Neural progenitor cell (in vitro differentiated cells): ENCODE measurements around the gene LAGE3. TPM values are rescaled to one million over a fixed set of nuclear protein-coding genes. Genes with fewer than 3 reads are reported as not detected.

Experiments
- DNase-seq: peaks from one replicate; pipeline ENCODE4 v3.0.0-alpha.2; 2016; ENCODE audit warnings: low spot score
- H2AFZ ChIP-seq: fragments of 200-600 bp; sonication (generic); replicated peaks from 2 replicates; pipeline ENCODE4 v1.6.1; 2016; ENCODE audit warnings: antibody characterized with exemption
- H3F3A ChIP-seq: fragments of 200-600 bp; sonication (generic); 2 replicates; pipeline ENCODE4 v1.6.1; 2016; ENCODE audit warnings: antibody characterized with exemption, low read depth
- H3K27ac ChIP-seq: fragments of 200-600 bp; sonication (generic); 2 replicates; pipeline ENCODE4 v1.5.1; 2016; ENCODE audit warnings: mild to moderate bottlenecking
- H3K27me3 ChIP-seq: fragments of 200-600 bp; sonication (generic); 2 replicates; pipeline ENCODE4 v1.6.1; 2016; ENCODE audit warnings: mild to moderate bottlenecking, moderate library complexity
- H3K36me3 ChIP-seq: fragments of 200-600 bp; sonication (generic); 2 replicates; pipeline ENCODE4 v1.5.1; 2016
- H3K4me1 ChIP-seq: fragments of 200-600 bp; sonication (generic); 2 replicates; pipeline ENCODE4 v1.6.1; 2016; ENCODE audit warnings: mixed run types
- H3K4me2 ChIP-seq: fragments of 200-600 bp; sonication (generic); 2 replicates; pipeline ENCODE4 v1.6.1; 2016
- H3K4me3 ChIP-seq: fragments of 200-600 bp; sonication (generic); 2 replicates; pipeline ENCODE4 v1.5.1; 2016
- H3K79me2 ChIP-seq: fragments of 200-600 bp; sonication (generic); 2 replicates; pipeline ENCODE4 v1.6.1; 2016; ENCODE audit warnings: low read depth
- H3K9ac ChIP-seq: fragments of 200-600 bp; sonication (generic); 2 replicates; pipeline ENCODE4 v1.6.1; 2016
- H3K9me3 ChIP-seq: fragments of 200-600 bp; sonication (generic); 2 replicates; pipeline ENCODE4 v1.5.1; 2016; ENCODE audit warnings: low read depth
- H4K20me1 ChIP-seq: fragments of 200-600 bp; sonication (generic); 2 replicates; pipeline ENCODE4 v1.6.1; 2016; ENCODE audit warnings: low read depth
- H3K27ac Mint-ChIP-seq: 3 replicates; pipeline ENCODE4 v1.8.0; 2021; ENCODE audit warnings: mixed read lengths
- H3K27me3 Mint-ChIP-seq: 2 replicates; pipeline ENCODE4 v1.8.0; 2022; ENCODE audit warnings: low read depth, mild to moderate bottlenecking, inconsistent platforms, moderate library complexity, mixed read lengths; ENCODE audit not compliant: insufficient read depth
- H3K36me3 Mint-ChIP-seq: 3 replicates; pipeline ENCODE4 v1.8.0; 2021; ENCODE audit warnings: mixed read lengths
- H3K4me1 Mint-ChIP-seq: 3 replicates; pipeline ENCODE4 v1.8.0; 2021; ENCODE audit warnings: mixed read lengths
- H3K4me3 Mint-ChIP-seq: 3 replicates; pipeline ENCODE4 v1.8.0; 2021; ENCODE audit warnings: mild to moderate bottlenecking, moderate library complexity, mixed read lengths
- H3K9me3 Mint-ChIP-seq: 3 replicates; pipeline ENCODE4 v1.8.0; 2020; ENCODE audit warnings: mixed read lengths
- CTCF ChIP-seq: fragments of 200-600 bp; sonication (generic); IDR thresholded peaks from 2 replicates; pipeline ENCODE4 v1.5.1; 2017; ENCODE audit warnings: antibody characterized with exemption, mild to moderate bottlenecking
- EZH2 ChIP-seq: fragments of 200-600 bp; sonication (generic); IDR thresholded peaks from 2 replicates; pipeline ENCODE4 v1.6.1; 2017; ENCODE audit warnings: antibody characterized with exemption, mild to moderate bottlenecking, moderate library complexity
- EZH2phosphoT487 ChIP-seq: fragments of 200-600 bp; sonication (generic); IDR thresholded peaks from 2 replicates; pipeline ENCODE4 v1.6.1; 2017; ENCODE audit warnings: antibody characterized with exemption
- total RNA-seq: library from RNA; depleted of rRNA; stranded (reverse); fragments of >200 nt; gene quantifications from 2 replicates; pipeline ENCODE4 v1.2.3, GENCODE V29; 2015; ENCODE audit warnings: low replicate concordance

Gene LAGE3
- total RNA-seq, 1 donor from 2014 or later, result 7.6 TPM

DNA sequence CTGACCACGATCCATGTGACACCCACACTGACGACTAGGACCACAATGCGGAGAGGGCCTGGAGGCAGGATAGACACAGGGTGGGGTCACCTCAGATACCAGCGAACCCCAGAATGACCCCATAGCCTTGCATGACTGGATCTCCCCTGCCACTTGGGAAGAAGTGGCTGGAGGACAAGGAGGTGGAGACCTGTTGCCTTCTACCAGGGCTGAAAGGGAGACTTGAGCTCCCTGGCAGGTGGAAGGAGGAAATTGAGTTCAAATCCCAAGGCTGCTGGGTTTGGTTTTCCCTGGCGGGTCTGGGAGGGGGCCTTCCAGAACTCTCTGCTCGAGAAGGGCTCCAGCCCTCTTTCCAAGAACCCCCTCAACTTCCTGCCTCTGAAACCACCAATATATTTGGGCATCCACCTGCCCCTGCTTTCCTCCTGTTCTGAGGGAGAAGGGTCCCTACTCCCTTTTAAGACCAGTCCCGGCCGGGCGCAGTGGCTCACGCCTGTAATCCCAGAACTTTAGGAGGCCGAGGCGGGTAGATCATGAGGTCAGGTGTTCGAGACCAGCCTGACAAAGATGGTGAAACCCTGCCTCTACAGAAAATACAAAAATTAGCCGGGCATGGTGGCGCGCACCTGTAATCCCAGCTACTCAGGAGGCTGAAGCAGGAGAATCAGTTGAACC, 33.9 kb upstream of the LAGE3 start:
- Mint-ChIP-seq H3K36me3 (peaks cover 14% of the 10 kb centered on the region), H3K27ac (no peak overlapping the region), H3K4me1 (peaks cover 20% of the 10 kb centered on the region), H3K9me3 (peaks cover 29% of the 10 kb centered on the region), H3K4me3 (no peak overlapping the region), H3K27me3 (peaks cover 7% of the 10 kb centered on the region)
- H3K4me2 ChIP-seq, result no peak overlapping the region
- H3K36me3 ChIP-seq, result no peaks in the 10 kb centered on the region
- no peaks in the 10 kb centered on the region for H3K27me3 ChIP-seq
- DNase-seq, result no peak
- no peaks in the 10 kb centered on the region for H3K4me1 ChIP-seq
- H3K27ac ChIP-seq, result no peak overlapping the region
- peaks cover 8% of the 10 kb centered on the region for H3F3A ChIP-seq
- no peak overlapping the region for H2AFZ ChIP-seq
- H3K9me3 ChIP-seq, result peaks cover 3% of the 10 kb centered on the region
- H4K20me1 ChIP-seq, result no peaks in the 10 kb centered on the region
- H3K4me3 ChIP-seq, result no peak overlapping the region
- H3K79me2 ChIP-seq, result peaks cover 2% of the 10 kb centered on the region
- TF ChIP-seq EZH2 (no peak), EZH2phosphoT487 (no peak), CTCF (no peak)
- H3K9ac ChIP-seq, result no peak overlapping the region

GRCh38 chrX:154511761-154512160, 32.7 kb upstream of the LAGE3 start:
- no peak overlapping the region for H3K4me3 Mint-ChIP-seq
- DNase-seq, result no peak
- H3K4me1 Mint-ChIP-seq, result peaks cover 13% of the 10 kb centered on the region
- Histone ChIP-seq H3K79me2 (peaks cover 2% of the 10 kb centered on the region), H3F3A (peaks cover 5% of the 10 kb centered on the region), H3K4me3 (no peak overlapping the region), H3K36me3 (no peaks in the 10 kb centered on the region), H4K20me1 (no peaks in the 10 kb centered on the region), H3K4me2 (no peak overlapping the region), H2AFZ (no peak overlapping the region), H3K27me3 (no peaks in the 10 kb centered on the region), H3K9me3 (peaks cover 3% of the 10 kb centered on the region), H3K27ac (no peak overlapping the region), H3K9ac (no peak overlapping the region), H3K4me1 (no peaks in the 10 kb centered on the region)
- peaks cover 5% of the 10 kb centered on the region for H3K27me3 Mint-ChIP-seq
- TF ChIP-seq EZH2phosphoT487, result no peak
- no peak for TF ChIP-seq EZH2
- peaks cover 14% of the 10 kb centered on the region for H3K36me3 Mint-ChIP-seq
- no peak overlapping the region for H3K27ac Mint-ChIP-seq
- peaks cover 28% of the 10 kb centered on the region for H3K9me3 Mint-ChIP-seq

GRCh38 chrX:154509455-154509854, 30.4 kb upstream of the LAGE3 start:
- no peak overlapping the region for H3K4me3 ChIP-seq
- H4K20me1 ChIP-seq, result no peaks in the 10 kb centered on the region
- H3K4me1 ChIP-seq, result no peaks in the 10 kb centered on the region
- H3K4me2 ChIP-seq, result no peak overlapping the region
- H3K9me3 ChIP-seq, result peaks cover 3% of the 10 kb centered on the region
- no peak for DNase-seq
- no peaks in the 10 kb centered on the region for H3K79me2 ChIP-seq
- H3K27ac ChIP-seq, result no peak overlapping the region
- H3K4me1 Mint-ChIP-seq, result peaks cover 3% of the 10 kb centered on the region
- no peaks in the 10 kb centered on the region for H3K27me3 ChIP-seq
- no peaks in the 10 kb centered on the region for H3K36me3 ChIP-seq
- H3K36me3 Mint-ChIP-seq, result peaks cover 16% of the 10 kb centered on the region
- no peak overlapping the region for H2AFZ ChIP-seq
- no peaks in the 10 kb centered on the region for H3F3A ChIP-seq
- no peak overlapping the region for H3K4me3 Mint-ChIP-seq
- H3K9ac ChIP-seq, result no peak overlapping the region
- H3K27ac Mint-ChIP-seq, result no peak overlapping the region
- TF ChIP-seq EZH2, result no peak
- no peak for TF ChIP-seq EZH2phosphoT487
- no peak for TF ChIP-seq CTCF
- peaks cover 23% of the 10 kb centered on the region for H3K9me3 Mint-ChIP-seq
- H3K27me3 Mint-ChIP-seq, result peaks cover 5% of the 10 kb centered on the region

DNA sequence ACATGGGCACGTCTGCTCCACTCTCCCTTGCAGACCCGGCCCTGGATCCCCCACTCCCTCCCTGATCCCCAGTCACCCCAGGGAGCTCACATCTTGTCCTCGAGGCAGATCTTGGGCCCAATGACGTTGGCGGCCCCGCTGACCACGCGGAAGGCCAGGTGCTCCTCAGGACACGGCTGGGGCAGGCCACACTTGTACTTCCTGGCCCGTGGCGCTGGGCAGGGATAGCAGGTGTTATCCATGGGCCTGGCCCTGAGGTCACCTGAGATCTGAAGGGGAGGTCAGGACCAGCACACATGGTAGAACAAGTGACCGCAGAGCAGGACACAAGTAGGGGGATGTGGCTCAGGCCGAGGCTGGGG, 29.3 kb upstream of the LAGE3 start:
- DNase-seq, result no peak
- H3K79me2 ChIP-seq, result no peaks in the 10 kb centered on the region

More for the DNA sequence above, 29.3 kb upstream of the LAGE3 start:
- Mint-ChIP-seq H3K4me3 (no peak overlapping the region), H3K27me3 (peaks cover 5% of the 10 kb centered on the region), H3K36me3 (peaks cover 15% of the 10 kb centered on the region), H3K4me1 (no peaks in the 10 kb centered on the region), H3K9me3 (peaks cover 16% of the 10 kb centered on the region), H3K27ac (no peak overlapping the region)
- Histone ChIP-seq H4K20me1 (no peaks in the 10 kb centered on the region), H3K4me2 (no peak overlapping the region), H3F3A (no peaks in the 10 kb centered on the region), H3K36me3 (no peaks in the 10 kb centered on the region), H3K9me3 (peaks cover 3% of the 10 kb centered on the region), H3K4me1 (no peaks in the 10 kb centered on the region), H3K9ac (no peak overlapping the region), H3K4me3 (no peak overlapping the region), H3K27me3 (no peaks in the 10 kb centered on the region), H3K27ac (no peak overlapping the region), H2AFZ (no peak overlapping the region)
- TF ChIP-seq EZH2, result no peak
- no peak for TF ChIP-seq EZH2phosphoT487
- TF ChIP-seq CTCF, result no peak
